HEK293T (cell line): ENCODE measurements around the gene MAFB.

Experiments
- BHLHE40 ChIP-seq: fragments of 450-650 bp; IDR thresholded peaks from 2 replicates; pipeline ENCODE4 v1.6.1; 2016; ENCODE audit warnings: mild to moderate bottlenecking, moderate library complexity, borderline replicate concordance
- FOXK2 ChIP-seq: fragments of 450-650 bp; IDR thresholded peaks from 2 replicates; pipeline ENCODE4 v1.6.1; 2016; ENCODE audit warnings: mild to moderate bottlenecking
- FOXM1 ChIP-seq: fragments of 450-650 bp; IDR thresholded peaks from 2 replicates; pipeline ENCODE4 v1.6.1; 2017; ENCODE audit warnings: mild to moderate bottlenecking, borderline replicate concordance
- NFRKB ChIP-seq: fragments of 450-650 bp; IDR thresholded peaks from 2 replicates; pipeline ENCODE4 v1.6.1; 2016; ENCODE audit warnings: mild to moderate bottlenecking, moderate library complexity
- PKNOX1 ChIP-seq: fragments of 450-650 bp; IDR thresholded peaks from 2 replicates; pipeline ENCODE4 v1.6.1; 2016
- SP1 ChIP-seq: fragments of 450-650 bp; IDR thresholded peaks from 2 replicates; pipeline ENCODE4 v1.6.1; 2017
- SUZ12 ChIP-seq: fragments of 450-650 bp; IDR thresholded peaks from 2 replicates; pipeline ENCODE4 v1.6.1; 2016; ENCODE audit warnings: mild to moderate bottlenecking
- ZNF384 ChIP-seq: fragments of 450-650 bp; IDR thresholded peaks from 2 replicates; pipeline ENCODE4 v1.6.1; 2016

GRCh38 chr20:40687384-40688128, 1.5 kb downstream of the MAFB start:
- TF ChIP-seq PKNOX1 (no peak), SUZ12 (no peak), FOXK2 (no peak), NFRKB (no peak), SP1 (no peak), ZNF384 (no peak), FOXM1 (no peak), BHLHE40 (no peak)
